ENCODE data around the gene DNHD1.

The DNHD1 gene

DNA sequence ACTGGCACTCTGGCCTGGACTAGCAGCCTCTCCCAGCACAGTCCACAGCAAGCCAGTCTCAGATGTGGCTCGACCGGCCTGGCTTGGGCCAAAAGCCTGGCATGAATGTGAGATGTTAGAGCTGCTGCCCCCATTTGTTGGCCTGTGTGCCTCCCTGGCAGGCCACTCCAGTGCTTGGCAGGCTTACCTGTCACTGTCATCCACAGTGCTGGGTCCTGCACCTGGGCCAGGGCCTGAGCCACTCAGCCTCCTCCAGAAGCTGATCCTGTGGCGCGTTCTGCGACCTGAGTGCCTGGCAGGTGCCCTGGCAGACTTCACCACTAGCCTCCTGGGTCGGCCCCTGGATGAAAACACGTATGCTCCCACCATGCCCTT, 70.3 kb downstream of the DNHD1 start:
- Mint-ChIP-seq H3K9me3 (no peaks in the 10 kb centered on the region), H3K27ac (peak overlapping the region; percentile 57), H3K4me3 (no peak overlapping the region), H3K27me3 (ENCODE audit: low read depth, poor library complexity) (peaks cover 2% of the 10 kb centered on the region), H3K36me3 (ENCODE audit: low read depth) (peaks cover 24% of the 10 kb centered on the region), H3K4me1 (peaks cover 5% of the 10 kb centered on the region)
- TF ChIP-seq, protein P1, sequence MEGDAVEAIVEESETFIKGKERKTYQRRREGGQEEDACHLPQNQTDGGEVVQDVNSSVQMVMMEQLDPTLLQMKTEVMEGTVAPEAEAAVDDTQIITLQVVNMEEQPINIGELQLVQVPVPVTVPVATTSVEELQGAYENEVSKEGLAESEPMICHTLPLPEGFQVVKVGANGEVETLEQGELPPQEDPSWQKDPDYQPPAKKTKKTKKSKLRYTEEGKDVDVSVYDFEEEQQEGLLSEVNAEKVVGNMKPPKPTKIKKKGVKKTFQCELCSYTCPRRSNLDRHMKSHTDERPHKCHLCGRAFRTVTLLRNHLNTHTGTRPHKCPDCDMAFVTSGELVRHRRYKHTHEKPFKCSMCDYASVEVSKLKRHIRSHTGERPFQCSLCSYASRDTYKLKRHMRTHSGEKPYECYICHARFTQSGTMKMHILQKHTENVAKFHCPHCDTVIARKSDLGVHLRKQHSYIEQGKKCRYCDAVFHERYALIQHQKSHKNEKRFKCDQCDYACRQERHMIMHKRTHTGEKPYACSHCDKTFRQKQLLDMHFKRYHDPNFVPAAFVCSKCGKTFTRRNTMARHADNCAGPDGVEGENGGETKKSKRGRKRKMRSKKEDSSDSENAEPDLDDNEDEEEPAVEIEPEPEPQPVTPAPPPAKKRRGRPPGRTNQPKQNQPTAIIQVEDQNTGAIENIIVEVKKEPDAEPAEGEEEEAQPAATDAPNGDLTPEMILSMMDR (IDR thresholded peaks at IDR 0.05), result no peak
- DNase-seq, result no peak

DNA sequence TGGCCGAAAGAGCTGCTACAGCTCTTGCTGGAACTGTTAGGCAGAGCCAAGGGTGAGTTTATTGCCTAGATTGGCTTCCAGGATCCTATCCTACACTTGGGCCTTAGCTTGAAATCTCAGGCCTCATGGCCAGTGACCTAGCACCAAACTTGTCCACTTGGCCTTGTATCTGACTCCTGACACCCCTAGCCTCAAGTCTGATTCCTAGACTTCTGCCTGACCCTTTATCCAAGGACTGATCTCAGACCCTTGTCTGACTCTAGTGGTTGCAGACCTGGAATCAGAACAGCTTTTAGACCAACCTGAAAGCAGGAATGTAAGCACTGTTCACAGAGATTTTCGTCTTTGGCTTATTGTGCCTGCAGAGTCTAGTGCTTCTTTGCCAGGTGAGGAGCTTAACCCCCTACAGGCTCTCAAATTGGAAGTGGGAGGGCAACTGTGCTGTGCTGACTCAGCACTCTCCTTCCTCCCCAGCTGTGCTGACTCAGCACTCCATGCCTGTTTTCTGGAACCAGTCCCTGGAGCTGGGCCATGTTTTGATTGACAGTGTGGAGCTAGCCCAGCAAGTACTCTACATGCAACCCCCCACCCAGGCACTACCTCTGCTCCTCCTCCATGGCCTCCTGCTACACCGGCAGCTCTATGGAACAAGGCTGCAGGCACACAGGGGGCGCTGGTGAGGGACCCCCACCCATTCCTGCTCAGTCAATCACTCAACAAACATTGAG, 71.3 kb downstream of the DNHD1 start:
- DNase-seq, result no peak
- Mint-ChIP-seq H3K27ac (no peak overlapping the region), H3K9me3 (no peaks in the 10 kb centered on the region), H3K4me1 (peaks cover 5% of the 10 kb centered on the region), H3K36me3 (ENCODE audit: low read depth) (peaks cover 30% of the 10 kb centered on the region), H3K4me3 (no peak overlapping the region), H3K27me3 (ENCODE audit: low read depth, poor library complexity) (peaks cover 2% of the 10 kb centered on the region)
- TF ChIP-seq, protein P1 (IDR thresholded peaks at IDR 0.05), result no peak

DNA sequence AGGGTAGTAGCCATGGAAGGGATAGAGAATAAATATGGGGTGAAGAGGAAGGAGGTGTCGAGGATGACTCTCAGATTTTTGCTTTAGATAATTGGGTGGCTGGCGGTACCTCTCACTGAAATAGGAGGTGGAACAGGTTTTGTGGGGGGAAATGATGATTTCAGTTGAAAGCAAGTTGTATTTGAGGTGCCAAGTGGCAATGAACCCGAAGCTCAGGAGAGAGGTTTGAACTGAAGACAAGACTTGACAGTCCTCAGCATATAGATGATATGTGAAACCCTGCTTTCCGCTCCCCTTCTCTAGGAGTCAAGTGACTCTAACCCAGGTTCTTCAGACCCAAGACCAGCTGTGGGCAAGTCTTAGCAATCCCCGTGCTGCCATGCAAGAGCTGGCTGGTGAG, 72.6 kb downstream of the DNHD1 start:
- Mint-ChIP-seq H3K27ac (no peak overlapping the region), H3K4me1 (peaks cover 5% of the 10 kb centered on the region), H3K4me3 (no peak overlapping the region), H3K27me3 (ENCODE audit: low read depth, poor library complexity) (peaks cover 2% of the 10 kb centered on the region), H3K36me3 (ENCODE audit: low read depth) (peaks cover 30% of the 10 kb centered on the region), H3K9me3 (no peaks in the 10 kb centered on the region)
- TF ChIP-seq, protein P1 (IDR thresholded peaks at IDR 0.05), result no peak
- DNase-seq, result no peak

DNA sequence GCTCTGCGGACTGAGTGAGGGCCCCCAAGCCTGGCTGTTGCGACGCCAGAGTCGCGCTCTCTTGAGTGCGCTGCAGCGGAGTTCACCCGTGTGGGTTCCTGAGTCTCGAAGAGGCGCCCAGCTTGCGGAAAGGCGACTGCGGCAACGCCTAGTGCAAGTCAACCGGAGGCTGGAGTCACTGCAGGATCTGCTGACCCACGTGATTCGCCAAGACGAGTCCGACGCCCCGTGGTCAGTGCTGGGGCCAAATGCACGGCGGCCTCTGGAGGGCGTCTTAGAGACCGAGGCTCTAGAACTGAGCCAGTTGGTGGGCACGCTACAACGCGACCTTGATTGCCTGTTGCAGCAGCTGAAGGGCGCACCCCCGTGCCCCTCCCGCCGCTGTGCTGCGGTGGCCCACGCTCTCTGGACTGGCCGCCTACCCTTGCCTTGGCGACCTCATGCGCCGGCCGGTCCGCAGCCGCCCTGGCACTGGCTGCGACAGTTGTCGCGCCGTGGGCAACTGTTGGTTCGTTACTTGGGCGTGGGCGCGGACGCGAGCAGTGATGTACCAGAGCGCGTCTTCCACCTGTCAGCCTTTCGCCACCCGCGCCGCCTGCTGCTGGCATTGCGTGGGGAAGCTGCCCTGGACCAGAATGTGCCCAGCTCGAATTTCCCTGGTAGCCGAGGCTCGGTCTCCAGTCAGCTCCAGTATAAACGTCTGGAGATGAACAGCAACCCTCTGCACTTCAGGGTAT, 73.8 kb downstream of the DNHD1 start:
- Mint-ChIP-seq H3K9me3 (no peaks in the 10 kb centered on the region), H3K27ac (no peak overlapping the region), H3K27me3 (ENCODE audit: low read depth, poor library complexity) (peaks cover 2% of the 10 kb centered on the region), H3K4me3 (no peak overlapping the region), H3K4me1 (peaks cover 5% of the 10 kb centered on the region), H3K36me3 (ENCODE audit: low read depth) (peaks cover 30% of the 10 kb centered on the region)
- no peak for DNase-seq
- TF ChIP-seq, protein P1 (IDR thresholded peaks at IDR 0.05), result no peak

DNA sequence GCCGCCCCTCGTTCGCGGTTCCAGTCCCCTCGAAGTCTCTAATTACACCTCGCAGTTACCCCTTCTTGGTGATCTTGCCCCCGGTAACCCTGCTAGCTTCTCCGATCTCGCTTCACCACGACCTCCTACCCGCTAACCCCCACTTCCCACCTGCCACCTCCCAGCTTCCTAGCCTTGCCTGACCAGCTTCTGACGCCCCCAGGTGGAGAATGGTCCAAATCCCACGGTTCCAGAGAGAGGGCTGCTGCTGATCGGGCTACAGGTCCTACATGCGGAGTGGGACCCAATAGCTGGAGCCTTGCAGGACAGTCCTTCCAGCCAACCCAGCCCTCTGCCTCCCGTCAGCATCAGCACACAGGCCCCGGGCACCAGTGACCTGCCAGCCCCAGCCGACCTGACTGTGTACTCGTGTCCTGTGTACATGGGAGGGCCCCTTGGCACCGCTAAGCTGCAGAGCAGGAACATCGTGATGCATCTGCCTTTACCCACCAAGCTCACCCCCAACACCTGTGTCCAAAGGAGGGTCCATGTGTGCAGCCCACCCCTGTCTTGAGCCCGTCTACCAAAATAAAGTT, 74.4 kb downstream of the DNHD1 start:
- peaks cover 5% of the 10 kb centered on the region for H3K4me1 Mint-ChIP-seq
- no peaks in the 10 kb centered on the region for H3K9me3 Mint-ChIP-seq
- no peak overlapping the region for H3K27ac Mint-ChIP-seq
- H3K36me3 Mint-ChIP-seq (ENCODE audit: low read depth), result peaks cover 30% of the 10 kb centered on the region
- no peak overlapping the region for H3K4me3 Mint-ChIP-seq
- H3K27me3 Mint-ChIP-seq (ENCODE audit: low read depth, poor library complexity), result peaks cover 2% of the 10 kb centered on the region
- DNase-seq, result no peak
- TF ChIP-seq, protein P1 (IDR thresholded peaks at IDR 0.05), result no peak

Measured in nephron progenitor cell (in vitro differentiated cells).